8988T (cell line): ENCODE results near the gene S100A1.

ENCODE experiments used
- DNase-seq: peaks from one replicate; pipeline ENCODE4 v3.0.0; 2011

The S100A1 gene

DNA sequence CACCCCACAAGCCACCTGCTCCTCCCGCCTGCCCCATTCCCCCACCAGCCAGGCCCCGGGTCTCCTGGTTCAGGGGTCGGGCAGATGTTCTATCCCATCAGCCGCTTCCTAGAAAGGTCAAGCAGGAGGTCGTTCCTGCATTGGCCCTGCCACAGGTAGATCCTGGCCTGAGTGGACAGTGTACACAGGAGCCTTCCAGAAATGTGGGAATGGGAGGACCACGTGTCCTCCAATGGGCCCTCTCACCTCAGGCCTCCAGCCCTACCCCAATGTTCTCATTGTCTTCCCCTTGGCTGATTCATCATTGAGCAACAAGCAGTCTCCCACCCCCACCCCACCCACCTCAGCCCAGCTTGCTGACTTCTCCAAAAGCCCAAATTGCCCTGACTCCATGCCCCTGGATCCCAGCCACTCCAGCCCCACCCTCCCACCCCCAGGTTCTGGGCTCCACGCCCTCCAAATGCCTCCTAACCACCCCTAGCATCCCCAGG lies 17.4 kb upstream of the S100A1 start:
- no peak for DNase-seq

DNA sequence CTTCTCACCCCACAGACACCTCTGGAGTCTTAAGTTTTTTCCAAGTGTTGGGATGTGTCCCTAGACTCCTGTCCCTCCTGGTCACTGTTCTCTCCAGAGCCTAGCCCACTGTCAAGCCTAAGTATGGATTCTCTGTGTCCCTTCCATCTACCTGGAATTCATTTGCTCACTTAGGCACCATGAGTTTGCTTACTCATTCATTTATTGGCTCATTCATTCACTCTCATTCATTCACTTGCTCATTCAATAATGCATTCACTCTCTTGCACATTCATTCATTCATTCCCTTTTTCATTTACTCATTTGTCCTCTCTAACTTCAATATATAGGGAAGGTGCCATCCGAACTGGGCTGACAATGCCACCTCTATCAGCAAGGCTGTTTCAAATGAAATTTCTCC lies 16.9 kb upstream of the S100A1 start:
- no peak for DNase-seq

DNA sequence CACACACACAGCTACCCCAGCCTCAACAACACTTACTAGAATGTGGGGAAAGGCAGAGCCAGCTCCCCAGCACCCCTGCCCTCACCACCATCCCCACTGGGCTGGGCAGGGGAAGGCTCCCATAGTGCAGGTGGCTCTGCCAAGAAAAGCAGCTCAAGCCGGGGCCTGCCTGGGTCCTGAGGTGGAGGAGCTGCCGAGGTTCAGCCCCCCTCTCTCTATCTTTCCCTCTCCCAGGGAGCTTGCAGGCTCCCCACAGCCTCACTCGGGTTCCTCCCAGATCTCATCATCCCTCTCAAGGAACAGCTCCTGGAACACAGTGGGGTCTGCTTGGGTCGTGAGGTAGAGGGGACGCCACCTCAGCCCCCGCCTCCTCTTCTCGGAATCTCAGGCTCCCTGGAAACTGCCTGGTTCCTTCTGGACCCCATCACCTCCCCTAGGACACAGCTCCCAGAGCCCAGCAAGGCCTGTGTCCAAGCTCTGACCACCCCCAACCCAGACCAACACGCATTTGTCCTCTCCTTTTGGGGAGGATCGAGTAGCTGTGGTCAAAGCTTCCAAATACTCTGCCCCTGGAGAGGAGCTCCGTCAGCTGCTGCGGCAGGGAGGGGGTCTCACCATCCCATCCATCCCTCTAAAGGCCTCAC lies 16.0 kb upstream of the S100A1 start:
- no peak for DNase-seq

DNA sequence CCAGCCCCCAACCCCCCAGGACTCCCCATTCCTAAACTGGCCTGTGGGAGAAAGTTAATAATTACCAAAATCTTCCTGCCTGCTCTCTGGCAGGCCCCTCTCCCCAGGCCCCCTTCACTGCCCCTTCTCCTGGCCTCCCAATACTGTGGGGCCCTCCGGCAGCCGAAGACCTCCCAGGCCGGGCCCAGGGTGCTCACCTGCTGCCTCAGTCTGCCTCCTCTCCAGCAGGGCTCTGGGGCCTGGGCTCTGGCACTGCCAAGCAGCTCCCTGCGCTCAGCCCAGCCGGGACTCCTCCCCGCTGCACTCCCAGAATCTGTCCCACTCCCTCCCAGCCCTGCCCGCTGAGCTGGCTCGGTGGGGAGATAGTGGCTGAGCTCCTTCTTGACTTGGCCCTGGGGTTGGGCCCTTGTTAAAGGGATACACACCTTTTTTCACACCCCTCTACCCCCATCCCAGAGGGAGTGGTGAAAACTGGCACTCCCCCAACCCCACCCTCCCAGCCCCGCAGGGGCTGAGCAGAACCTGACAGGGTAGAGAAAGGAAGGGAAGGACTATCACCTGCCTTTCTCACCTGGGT lies 15.4 kb upstream of the S100A1 start, which contains the start of gene S100A16:
Gene S100A16 (minus strand): TSS at position 383 of the 577 bp plus-strand sequence. CDS start 4,986 bp downstream, outside the sequence.
- peak; percentile 79 for DNase-seq

DNA sequence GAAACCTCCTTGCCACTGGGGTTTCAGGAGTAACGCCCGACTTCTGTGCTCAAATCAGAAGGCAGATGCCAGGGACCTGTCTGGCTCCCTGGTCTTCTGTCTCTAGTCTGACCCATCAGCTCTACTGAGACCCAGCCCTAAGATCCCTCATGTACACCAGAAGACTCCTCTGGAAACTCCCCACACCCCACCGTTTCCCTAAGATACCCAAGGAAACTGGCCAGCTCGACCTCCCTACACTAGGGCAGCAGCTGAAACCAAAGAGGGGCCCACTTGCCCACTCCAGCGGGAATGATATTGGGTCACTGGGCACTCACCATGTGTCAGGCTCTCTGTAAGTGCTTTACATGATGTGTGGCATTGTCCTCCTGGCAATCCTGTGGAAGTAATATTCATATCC lies 14.8 kb upstream of the S100A1 start:
- DNase-seq: no peak

DNA sequence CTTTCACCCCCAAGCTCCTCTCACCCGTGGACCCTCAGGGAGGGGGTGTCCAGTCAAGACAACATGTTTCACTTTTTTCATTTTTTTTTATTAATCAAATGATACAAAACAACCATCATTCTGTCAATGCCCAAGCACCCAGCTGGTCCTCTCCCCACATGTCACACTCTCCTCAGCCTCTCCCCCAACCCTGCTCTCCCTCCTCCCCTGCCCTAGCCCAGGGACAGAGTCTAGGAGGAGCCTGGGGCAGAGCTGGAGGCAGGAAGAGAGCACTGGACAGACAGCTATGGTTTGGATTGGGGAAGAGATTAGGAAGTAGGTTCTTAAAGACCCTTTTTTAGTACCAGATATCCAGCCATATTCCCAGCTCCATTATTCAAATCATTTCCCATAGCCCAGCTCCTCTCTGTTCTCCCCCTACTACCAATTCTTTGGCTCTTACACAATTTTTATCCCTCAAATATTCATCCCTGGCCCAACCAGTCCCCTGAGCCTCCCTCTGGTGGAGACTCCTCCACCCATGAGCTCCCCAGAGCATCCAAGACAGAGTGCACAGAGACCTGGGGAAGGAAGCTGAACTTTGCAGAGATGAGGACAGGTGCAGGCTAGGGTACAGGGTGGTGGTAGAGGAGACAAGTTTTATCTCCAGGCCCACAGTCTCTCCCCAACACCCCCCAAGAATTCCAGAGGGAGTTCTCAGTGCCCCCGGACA lies 13.9 kb upstream of the S100A1 start:
- DNase-seq: no peak

DNA sequence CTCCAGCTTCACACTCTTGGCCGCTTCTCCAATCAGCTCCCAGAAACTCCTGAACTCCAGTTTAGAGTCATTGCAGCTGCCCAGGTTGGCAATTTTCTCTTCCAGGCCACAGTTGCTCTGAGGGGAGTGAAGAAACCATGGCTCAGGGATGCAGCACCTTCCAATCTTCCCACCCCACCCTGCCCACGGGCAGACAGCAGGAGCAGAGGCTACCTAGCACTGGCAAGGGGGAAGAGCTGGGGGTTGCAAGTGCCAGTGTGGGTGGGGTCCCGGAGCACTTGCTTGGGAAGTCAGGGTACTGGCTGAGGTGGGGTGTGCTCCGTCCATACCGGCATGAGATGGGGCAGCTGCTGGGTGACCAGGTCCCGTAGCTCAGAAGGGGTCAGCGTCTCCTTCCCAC lies 13.3 kb upstream of the S100A1 start:
- no peak for DNase-seq

DNA sequence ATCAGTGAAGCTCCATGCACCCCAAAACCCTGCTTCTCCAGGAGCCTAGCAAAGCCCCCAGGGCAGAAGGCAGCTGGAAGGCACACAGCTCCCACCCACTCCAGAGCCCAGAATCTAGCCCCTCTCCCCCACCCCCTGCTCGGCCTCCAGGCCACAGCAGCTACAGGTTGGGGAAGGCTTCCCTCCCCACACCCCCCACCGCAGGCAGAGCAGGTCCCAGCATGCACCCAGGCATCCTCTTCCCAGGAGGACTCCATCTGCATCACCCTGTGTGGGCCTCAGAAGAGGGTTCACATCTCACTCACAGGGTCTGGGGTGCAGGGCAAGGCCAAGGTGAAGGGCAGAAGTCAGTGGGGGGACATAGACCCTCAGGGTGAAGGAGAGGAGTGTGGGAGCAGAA lies 12.8 kb upstream of the S100A1 start:
- no peak for DNase-seq

DNA sequence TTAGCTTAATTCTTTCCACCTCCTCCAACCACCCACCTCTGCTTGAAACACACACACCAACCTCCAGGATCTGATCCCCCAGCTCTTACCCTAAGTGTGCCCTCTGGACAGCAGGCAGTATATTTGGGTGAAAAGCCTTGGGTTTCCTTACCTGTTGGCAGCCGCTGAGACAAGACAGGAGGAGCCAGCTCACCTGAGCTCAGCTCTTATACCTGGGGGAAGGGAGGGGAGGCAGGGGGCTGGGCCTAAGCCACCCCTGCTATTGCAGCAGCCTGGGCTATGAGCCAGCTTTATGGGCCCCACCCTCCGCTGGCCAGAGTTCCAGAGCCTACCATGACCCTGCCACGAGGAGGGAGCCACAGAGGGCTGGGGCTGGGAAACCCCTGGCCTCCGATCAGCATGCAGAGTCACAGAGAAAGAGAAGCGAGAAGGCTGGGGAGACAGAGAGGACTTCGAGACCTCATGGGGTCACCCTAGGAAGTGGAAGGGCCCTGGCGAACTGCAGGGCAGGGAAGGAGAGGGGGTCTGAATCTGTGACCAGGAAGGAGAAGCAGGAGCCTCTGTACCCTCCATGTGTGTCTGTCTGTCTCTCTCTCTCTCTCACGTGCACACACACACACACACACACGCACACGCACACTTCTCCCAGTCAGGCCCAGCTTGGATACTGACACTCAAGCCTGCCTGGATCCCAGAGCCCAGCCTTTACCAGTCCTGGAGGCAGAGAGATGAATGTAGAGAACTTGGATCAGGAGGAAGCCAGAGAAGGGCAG lies 11.9 kb upstream of the S100A1 start, which contains the start of gene S100A14:
Gene S100A14 (minus strand): TSS at position 182 of the 773 bp plus-strand sequence. CDS start 467 bp downstream, outside the sequence.
- DNase-seq: no peak

DNA sequence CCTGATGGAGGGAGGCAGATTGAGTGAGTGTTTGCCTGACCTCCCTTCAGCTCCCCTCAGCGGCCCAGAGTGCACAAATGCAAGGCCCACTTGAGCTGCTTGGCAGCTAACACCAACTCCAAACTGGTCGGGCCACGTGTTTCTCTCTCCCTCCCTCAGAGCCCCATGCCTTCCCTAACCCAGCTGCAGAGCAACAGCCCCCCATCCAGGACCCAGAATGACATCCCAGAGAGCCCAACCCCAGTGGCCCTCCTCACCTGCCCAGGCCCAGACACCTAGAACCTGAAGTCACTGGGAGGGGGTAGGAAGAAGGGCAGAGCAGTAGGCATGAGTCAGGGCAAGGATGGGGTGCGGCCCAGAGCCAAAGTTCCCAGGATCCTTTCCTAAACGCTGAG lies 11.3 kb upstream of the S100A1 start:
- DNase-seq: no peak

DNA sequence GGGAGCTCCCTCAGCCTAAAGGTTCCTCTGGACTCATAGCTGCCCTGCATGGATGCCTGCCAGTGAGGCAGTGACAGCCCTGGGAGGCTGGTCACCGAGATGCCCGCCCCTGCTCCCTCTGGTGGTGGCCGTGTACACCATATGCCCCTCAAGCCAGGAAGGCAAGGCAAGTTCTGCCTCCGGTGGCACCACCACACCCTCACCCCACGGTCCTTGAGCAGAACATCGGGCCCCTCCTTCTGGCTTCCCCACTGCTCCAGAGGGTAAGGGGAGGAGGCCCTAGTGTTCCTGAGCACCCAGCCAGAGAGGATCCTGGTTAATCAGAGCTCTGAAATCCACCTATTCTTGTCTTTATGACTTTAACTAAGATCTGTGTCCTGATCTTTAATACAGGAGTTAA lies 10.6 kb upstream of the S100A1 start:
- no peak for DNase-seq

DNA sequence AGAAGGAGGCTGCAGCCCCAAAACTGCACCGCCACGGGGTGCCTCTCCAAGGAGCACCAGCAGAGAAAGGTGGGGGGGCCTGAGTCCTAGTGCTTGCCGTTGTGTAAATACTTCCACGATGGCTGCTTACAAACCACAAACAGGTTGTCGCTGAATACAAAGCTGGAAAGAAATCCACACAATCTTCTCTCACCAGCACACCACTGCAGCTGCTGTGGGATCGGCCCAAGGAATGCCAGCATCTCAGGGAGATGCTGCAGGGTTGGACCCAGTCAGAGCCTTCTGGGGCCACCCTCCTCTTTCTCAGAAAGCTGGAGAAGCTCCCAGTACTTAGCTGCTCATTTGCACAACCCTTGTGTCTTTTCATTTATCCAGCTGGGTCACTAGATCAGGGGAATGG lies 9.1 kb upstream of the S100A1 start:
- DNase-seq: no peak

DNA sequence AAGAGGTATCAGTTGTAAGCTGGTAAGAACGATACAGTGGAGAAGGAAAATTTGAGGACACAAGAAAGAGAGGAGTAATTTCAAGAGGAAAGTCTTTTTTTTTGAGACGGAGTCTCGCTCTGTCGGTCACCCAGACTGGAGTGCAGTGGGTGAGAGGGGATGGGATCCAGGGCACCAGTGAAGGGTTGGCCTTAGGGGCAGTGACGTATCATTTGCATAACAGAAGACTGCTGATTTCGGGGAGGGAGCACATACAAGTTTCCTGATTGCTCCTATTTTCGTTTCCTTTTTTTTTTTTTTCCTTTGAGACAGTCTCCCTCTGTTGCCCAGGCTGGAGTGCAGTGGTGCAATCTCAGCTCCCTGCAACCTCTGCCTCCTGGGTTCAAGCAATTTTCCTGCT lies 5.1 kb upstream of the S100A1 start:
- no peak for DNase-seq

DNA sequence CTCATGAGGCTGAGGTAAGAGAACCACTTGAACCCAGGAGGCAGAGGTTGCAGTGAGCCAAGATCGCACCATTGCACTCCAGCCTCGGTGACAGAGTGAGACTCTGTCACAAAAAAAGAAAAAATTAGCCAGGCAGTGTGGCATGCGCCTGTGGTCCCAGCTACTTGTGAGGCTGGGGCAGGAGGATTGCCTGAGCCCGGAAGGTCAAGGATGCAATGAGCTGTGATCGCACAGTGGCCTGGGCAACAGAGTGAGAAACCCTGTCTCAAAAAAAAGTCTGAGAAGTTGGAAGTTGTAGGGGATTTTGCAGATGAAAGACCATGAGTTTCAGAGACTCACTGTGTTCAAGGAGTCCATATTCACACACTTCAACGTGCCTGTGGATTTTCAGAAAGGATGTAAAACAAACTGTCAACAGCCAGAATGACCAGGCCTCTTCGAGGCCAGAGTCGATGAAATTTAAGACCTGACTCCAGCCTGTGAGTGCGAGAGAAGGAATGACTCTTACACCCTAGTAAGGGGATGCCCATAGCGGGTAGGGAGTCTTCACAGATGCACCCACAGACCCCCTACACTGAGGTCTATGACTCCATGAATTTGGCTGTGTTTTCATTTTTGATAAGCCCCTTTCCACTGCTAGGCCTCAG lies 3.1 kb upstream of the S100A1 start:
- DNase-seq: no peak

DNA sequence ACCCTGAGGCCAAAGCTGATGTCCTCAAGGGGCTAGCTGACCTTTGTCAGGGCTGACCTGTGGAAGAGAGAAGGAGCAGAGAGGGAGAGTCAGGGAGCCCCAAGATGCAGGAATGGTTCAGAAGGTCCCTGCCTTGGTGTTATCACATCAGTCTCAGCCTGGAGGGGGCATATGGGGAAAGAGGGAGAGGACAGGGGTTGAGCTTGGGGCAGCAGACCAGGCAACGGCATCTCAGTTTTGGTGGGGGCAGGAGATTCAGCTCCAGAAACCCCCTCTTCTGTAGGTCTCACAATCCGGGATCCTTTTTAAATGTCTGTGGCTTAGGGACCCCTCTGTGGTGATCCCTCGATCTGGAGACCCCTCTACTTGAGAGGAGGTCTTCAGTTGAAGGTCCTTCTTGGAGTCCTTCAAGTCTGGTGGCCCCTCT lies 1.7 kb upstream of the S100A1 start:
- no peak for DNase-seq

DNA sequence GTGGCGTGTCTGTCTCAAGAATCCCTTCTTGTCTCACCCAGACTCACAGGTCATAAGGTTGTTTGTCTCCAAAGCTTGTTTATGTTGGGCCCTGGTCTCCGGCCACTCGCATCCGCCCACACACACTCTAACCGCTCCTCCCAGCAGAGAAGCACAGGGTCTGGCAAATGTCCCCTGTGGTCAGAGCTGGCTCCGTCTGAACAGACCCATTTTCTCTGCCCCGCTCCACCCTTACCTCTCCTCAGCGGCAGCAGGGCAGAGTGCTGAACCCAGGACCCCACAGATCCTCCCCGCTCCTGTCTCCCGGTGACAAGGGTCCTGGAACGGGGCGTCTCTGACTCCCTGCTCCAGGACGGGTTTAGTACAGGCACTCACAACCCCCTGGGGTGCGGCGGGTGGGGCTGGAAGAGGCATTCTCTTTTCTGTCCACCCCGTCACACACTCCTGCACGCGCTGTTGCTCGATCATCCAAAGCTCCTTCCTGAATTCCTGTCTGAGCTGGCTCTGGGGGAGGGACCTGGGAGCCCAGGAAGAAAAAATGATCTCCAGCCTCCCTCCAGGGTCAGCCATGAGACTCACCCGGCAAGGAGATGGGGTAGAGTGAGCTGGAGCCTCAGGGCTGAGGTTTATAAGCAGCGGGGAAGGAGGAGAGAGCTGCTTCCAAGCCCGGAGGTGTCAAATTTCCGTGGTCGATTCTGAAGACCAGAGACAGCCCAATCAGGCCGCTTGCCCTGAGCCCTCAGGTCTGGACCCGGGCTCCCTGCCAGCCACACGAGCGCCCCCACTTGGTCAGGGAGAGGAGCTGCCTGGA lies 1.1 kb upstream of the S100A1 start, which contains the start of gene S100A13:
Gene S100A13 (minus strand): TSS at position 602 of the 811 bp plus-strand sequence. CDS start 1,033 bp downstream, outside the sequence.
- peak; percentile 75 for DNase-seq

DNA sequence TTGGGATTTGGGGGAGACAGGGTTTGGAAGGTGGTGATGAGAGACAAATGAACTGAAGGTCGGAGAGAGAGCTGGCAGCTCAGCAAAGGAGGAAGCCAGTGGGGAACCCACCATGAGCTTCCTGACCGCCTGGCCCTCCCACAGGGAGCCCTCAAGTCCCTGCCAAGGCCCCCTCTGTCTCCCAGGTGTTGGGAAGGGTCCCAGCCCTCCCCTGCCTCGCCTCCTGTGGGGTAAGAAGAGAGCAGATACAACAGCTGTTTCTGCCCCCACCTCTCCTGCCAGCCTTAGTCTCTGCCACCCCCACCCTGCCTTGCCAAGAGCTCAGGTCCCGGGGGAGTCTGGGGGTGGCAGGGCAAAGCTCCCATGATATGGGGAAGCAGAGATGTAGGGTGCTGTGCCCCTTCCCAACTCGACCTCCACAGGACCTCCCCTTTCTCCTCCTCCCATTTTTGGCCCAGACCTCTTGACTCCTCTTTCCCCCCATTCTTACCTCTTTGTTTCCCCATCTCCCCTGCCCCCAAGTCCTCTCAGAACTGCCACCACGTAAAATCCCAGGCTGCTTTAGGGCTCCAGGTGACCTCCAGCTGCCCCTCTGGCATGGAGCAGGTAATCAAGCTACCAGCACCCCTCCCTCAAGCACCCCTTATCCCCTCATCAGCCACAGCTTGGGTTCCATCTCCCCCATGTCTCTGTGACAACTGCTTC lies 556 bp downstream of the S100A1 start:
- DNase-seq: no peak

DNA sequence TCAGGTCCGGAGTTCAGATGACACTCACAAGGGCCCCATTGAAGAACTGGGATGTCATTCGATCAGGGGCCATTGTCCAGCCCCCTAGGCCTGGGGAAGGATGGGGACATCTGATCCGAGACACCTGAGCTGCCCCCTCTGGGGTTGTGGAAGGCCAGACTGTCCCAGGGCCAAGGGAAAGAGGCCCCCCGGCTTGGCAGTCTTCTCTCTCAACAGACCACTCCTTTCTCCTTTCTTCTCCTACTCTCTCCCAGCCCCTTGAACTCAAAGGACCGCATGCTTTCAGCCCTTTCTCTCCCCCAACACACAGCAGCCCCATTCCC lies 1.1 kb downstream of the S100A1 start:
- DNase-seq: no peak

DNA sequence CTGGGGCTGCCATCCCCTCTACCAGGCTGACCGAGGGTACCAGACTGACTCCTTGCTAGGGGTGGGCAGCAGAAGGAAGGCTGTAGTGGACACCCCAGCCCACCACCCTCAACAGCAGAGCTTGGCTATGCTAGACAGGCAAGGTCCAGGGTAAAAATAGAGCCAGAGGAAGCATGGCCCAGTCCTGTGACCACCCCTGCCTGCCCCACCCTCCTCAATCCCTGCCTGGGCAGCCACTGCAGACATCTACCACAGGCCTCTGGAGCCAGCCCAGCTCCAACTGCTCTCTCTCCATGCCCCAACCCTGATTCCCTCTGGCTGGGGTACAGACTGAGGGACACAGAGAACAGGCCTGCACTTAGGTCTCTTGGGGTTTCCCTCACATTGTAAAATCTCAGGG lies 1.7 kb downstream of the S100A1 start:
- no peak for DNase-seq

DNA sequence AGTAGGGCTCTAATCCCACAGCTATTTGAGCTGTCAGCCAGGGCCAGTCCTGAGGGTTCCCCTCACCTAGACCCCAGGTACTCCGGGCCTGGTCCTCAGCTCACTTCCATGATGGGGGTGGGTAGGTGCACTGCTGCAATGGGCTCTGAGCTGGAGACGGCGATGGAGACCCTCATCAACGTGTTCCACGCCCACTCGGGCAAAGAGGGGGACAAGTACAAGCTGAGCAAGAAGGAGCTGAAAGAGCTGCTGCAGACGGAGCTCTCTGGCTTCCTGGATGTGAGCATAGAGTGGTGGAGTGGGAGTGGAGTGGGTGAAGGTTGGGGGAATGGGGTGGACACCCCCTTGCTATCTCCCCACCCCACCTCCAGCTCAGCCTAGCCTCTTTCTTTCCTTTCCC lies 2.1 kb downstream of the S100A1 start:
- no peak for DNase-seq
